Midbrain (tissue), 1 donor: ENCODE data around the gene PERM1.
"Not testable (repeated sequence)": the region's sequence is repeated elsewhere in the genome, so short reads cannot be mapped to it uniquely, and the experiment has no call there.

Experiments
- DNase-seq: peaks from one replicate; lab custom pipeline; 2025; lab: John Stamatoyannopoulos, UW

PERM1 gene

DNA sequence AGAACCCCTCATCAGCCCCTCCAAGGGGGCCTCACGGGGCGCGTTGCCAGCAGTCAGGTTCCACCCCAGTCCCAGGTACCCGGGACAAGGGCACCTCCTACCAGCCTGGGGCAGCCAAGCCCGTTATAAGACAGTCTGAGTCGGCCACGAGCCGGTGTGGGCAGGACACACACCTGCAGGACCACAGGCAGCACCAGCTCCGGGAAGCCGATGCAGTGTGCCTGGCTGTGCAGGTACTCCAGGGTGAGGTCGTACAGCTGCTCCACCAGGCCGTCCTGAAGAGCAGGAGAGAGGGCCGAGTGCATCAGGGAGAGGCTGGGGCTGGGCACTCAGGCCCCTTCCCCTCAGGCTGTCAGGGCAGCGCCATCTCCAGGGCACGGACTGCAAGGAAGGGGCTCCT, 33.9 kb downstream of the PERM1 start:
- no peak for DNase-seq

DNA sequence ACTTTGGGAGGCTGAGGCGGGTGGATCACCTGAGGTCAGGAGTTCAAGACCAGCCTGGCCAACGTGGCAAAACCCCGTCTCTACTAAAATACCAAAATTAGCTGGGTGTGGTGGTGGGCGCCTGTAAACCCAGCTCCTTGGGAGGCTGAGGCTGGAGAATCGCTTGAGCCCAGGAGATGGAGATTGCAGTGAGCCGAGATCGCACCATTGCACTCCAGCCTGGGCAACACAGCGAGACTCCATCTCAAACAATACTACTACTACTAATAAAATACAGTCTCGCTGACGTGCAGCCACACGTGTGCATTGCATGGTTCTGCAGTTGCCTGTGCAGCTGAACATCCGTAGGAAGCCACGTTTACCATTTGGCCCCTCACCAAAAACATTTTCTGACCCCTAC, 35.1 kb downstream of the PERM1 start:
- not testable (repeated sequence) for DNase-seq

GRCh38 chr1:945688-946556, 36.0 kb downstream of the PERM1 start:
- DNase-seq, result no peak

GRCh38 chr1:944341-945325, 37.3 kb downstream of the PERM1 start:
- DNase-seq, result no peak

GRCh38 chr1:943545-944340, 38.1 kb downstream of the PERM1 start:
- no peak for DNase-seq

DNA sequence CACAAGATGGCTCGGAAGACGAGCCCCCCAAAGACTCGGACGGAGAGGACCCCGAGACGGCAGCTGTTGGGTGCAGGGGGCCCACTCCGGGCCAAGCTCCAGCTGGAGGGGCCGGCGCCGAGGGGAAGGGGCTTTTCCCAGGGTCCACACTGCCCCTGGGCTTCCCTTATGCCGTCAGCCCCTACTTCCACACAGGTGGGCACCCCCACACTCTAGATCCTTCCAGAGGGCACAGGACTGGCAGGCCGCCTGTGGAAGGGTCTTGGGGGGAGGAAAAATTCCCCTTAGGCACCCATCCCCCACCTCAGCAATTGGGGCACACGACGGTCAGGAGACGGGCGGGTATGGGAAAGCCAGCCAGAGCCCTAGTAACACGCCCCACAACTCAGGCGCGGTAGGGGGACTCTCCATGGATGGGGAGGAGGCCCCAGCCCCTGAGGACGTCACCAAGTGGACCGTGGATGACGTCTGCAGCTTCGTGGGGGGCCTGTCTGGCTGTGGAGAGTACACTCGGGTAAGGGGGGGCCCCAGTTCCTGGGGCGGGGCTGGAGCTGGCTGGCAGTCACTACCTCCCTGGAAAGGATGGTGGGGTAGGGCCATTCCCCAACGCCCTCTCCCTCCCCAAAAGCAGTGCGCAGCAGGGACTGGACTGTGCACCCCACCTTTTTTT, 38.9 kb downstream of the PERM1 start:
- DNase-seq, result no peak

DNA sequence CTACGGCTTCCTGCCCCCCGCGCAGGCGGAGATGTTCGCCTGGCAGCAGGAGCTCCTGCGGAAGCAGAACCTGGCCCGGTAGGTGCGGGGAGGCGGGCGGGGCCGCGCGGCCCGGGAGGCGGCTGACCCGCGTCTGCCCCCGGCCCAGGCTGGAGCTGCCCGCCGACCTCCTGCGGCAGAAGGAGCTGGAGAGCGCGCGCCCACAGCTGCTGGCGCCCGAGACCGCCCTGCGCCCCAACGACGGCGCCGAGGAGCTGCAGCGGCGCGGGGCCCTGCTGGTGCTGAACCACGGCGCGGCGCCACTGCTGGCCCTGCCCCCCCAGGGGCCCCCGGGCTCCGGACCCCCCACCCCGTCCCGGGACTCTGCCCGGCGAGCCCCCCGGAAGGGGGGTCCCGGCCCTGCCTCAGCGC, 39.5 kb downstream of the PERM1 start:
- no peak for DNase-seq

- no peak for DNase-seq
Measured at GRCh38 chr1:941588-942383, 40.1 kb downstream of the PERM1 start.

GRCh38 chr1:941015-941587, 40.8 kb downstream of the PERM1 start:
- DNase-seq, result no peak

- DNase-seq, result peak; percentile 63
Measured at GRCh38 chr1:940107-941014, 41.5 kb downstream of the PERM1 start.

DNA sequence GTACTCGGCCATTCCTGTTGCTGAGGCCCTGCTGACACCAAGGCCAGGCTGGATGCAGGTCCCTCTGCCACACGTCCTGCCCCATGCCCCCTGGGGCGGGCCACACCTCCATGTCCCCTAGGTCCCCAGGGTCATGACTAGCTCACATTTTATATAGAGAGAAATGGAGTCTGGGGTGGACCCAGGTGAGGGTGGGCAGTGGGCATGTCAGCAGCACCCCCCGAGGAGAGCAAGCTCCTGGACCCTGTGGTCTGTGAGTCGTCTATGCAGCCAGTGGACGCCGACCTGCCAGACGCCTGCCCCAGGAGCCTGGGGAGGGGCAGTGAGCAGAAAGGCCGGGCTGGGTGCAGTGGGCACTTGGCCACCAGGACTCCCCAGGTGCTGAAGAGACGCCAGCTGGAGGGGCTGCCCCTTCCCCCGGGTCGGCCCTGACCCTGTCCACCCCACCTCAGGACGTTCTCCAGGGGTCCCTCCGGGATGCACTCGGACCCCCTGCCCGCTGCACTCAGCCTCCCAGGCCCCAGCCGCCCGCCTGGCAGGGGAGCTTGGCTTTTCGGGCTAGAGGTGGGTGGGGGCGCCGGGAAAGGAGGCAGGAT, 42.3 kb downstream of the PERM1 start:
- DNase-seq, result no peak

DNA sequence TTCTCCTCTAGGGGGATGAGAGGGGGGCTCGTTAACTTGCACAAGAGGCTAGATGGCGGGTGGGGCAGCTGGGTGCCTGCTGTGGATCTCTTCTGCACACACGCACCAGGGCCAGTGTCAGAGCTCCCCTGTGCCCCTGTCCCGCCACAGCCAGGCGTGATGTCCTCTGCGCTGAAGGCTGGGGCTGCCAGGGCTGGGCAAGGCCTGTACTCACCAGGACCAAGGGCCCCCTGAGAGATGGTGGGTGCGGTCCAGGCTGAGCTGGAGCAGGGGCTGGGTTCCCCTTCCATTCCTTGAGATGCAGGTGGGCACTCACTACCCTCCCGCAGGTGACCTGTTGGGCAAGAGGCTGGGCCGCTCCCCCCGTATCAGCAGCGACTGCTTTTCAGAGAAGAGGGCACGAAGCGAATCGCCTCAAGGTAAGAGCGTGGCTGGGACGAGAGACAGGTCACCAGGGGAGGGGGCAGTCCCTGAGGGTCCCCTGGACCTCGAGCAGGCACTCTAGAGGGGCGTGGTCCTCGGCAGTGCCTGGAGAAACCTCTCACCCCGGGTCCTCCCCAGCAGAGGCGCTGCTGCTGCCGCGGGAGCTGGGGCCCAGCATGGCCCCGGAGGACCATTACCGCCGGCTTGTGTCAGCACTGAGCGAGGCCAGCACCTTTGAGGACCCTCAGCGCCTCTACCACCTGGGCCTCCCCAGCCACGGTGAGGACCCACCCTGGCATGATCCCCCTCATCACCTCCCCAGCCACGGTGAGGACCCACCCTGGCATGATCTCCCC, 43.0 kb downstream of the PERM1 start:
- no peak for DNase-seq

GRCh38 chr1:938088-938683, 43.7 kb downstream of the PERM1 start:
- no peak for DNase-seq

DNA sequence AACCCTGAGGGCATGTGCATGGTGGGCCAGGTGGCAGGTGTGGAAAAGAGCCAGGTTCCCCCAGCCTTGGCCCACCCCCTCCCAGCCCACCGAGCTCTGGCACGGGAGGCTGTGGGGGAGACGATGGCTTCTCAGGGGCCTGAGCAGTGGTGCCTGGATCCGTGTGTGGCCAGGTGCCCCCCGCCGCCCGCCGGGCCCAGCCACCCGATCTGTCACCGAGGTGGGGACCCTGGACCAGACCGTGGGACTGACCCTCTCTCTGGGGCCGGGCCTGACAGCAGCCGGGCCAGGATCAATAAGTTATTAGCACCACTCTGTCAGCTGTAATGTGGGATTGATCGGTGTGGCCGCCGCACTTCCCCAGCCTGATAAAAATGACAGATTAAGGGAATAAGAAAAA, 44.4 kb downstream of the PERM1 start:
- DNase-seq, result no peak

GRCh38 chr1:936348-937264, 45.3 kb downstream of the PERM1 start:
- no peak for DNase-seq

DNA sequence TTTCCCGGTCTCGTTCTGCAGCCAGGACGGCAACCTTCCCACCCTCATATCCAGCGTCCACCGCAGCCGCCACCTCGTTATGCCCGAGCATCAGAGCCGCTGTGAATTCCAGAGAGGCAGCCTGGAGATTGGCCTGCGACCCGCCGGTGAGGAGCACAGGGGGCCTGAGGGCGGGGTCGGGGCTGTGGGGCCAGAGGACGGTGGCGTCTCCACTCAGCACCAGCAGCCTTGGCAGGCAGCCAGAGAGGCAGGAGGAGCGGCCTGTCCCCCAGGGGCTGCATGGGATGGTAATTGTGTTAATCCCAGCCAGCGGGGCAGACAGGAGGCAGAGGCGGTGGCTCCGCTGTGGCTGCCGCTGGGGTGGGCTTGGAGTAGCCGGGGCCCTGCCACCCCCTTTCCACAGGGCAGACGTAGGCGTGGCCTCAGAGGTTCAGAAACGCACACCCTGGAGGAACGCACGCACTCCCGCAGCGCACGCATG, 46.1 kb downstream of the PERM1 start:
- no peak for DNase-seq
